IMR-90 (cell line): ENCODE measurements around the gene KCNK17. TPM values are rescaled to one million over a fixed set of nuclear protein-coding genes. Genes with fewer than 3 reads are reported as not detected.
A peak's percentile ranks its signal among the peaks of the same experiment; 100 is the strongest.

Experiments used
- ATAC-seq: fragments of 200-7000 bp; cut with Tn5 transposase; 2 replicates; pipeline ENCODE4 v1.9.1; 2020; ENCODE audit warnings: low read depth, mild to moderate bottlenecking, moderate library complexity
- BruUV-seq: library from RNA; stranded (reverse); fragments of 400-500 nt; replicated peaks from 2 replicates; lab custom pipeline; 2021; lab: Mats Ljungman, UMichigan
- CTCF ChIA-PET: fragments of 300-600 bp; formaldehyde crosslinking; extraction: SDS; loops from one replicate; lab custom pipeline; 2021; ENCODE audit warnings: antibody characterized with exemption; lab: Yijun Ruan, JAX
- POLR2A ChIA-PET: fragments of 300-600 bp; sonication (Branson Sonifier 250); formaldehyde crosslinking; loops from one replicate; lab custom pipeline; 2022; ENCODE audit warnings: antibody characterized with exemption; ENCODE audit not compliant: unreplicated experiment; lab: Charles Lee
- DNase-seq: peaks from one replicate; pipeline ENCODE4 v3.0.0; 2013
- H2AFZ ChIP-seq: replicated peaks from 2 replicates; pipeline ENCODE3; 2013; ENCODE audit warnings: low read length, mild to moderate bottlenecking; ENCODE audit not compliant: poor library complexity
- H2AK5ac ChIP-seq: 2 replicates; pipeline ENCODE4 v1.6.1; 2013; ENCODE audit warnings: low read depth, low read length, inconsistent platforms
- H2AK9ac ChIP-seq: replicated peaks from 2 replicates; pipeline ENCODE3; 2013; ENCODE audit warnings: mild to moderate bottlenecking, low read depth, low read length, moderate library complexity; ENCODE audit not compliant: poor library complexity
- H2BK120ac ChIP-seq: 2 replicates; pipeline ENCODE4 v1.6.1; 2013; ENCODE audit warnings: low read depth, low read length, inconsistent platforms
- H2BK15ac ChIP-seq: 3 replicates; pipeline ENCODE4 v1.6.1; 2013; ENCODE audit warnings: low read depth, low read length, inconsistent platforms
- H2BK20ac ChIP-seq: 2 replicates; pipeline ENCODE4 v1.6.1; 2013; ENCODE audit warnings: low read depth, mild to moderate bottlenecking, inconsistent platforms, low read length, moderate library complexity
- H2BK5ac ChIP-seq: 2 replicates; pipeline ENCODE4 v1.6.1; 2013; ENCODE audit warnings: mild to moderate bottlenecking, low read depth, low read length, inconsistent platforms; ENCODE audit not compliant: poor library complexity, severe bottlenecking
- H3K14ac ChIP-seq: replicated peaks from 2 replicates; pipeline ENCODE4 v1.6.1; 2013; ENCODE audit warnings: low read depth, low read length, inconsistent platforms
- H3K18ac ChIP-seq: 2 replicates; pipeline ENCODE4 v1.6.1; 2013; ENCODE audit warnings: low read depth, low read length, control low read depth
- H3K23ac ChIP-seq: 2 replicates; pipeline ENCODE4 v1.6.1; 2013; ENCODE audit warnings: low read depth, low read length, inconsistent platforms
- H3K27ac ChIP-seq: 2 replicates; pipeline ENCODE4 v1.5.1; 2013; ENCODE audit warnings: mild to moderate bottlenecking, control low read depth, low read length; ENCODE audit not compliant: insufficient read depth
- H3K27me3 ChIP-seq: 2 replicates; pipeline ENCODE4 v1.6.1; 2013; ENCODE audit warnings: low read length; ENCODE audit not compliant: control insufficient read depth, insufficient read depth
- H3K36me3 ChIP-seq: 2 replicates; pipeline ENCODE4 v1.6.1; 2013; ENCODE audit warnings: low read length, mixed read lengths; ENCODE audit not compliant: control insufficient read depth, insufficient read depth
- H3K4ac ChIP-seq: 2 replicates; pipeline ENCODE4 v1.6.1; 2013; ENCODE audit warnings: low read depth, low read length, inconsistent platforms
- H3K4me1 ChIP-seq: 2 replicates; pipeline ENCODE4 v1.6.1; 2013; ENCODE audit warnings: low read length, mixed read lengths; ENCODE audit not compliant: control insufficient read depth, insufficient read depth
- H3K4me2 ChIP-seq: 2 replicates; pipeline ENCODE4 v1.6.1; 2013; ENCODE audit warnings: low read depth, mild to moderate bottlenecking, control low read depth, low read length, moderate library complexity
- H3K4me3 ChIP-seq: 2 replicates; pipeline ENCODE4 v1.5.1; 2013; ENCODE audit warnings: low read depth, mild to moderate bottlenecking, control low read depth, low read length, moderate library complexity; ENCODE audit not compliant: insufficient read depth
- H3K56ac ChIP-seq: 2 replicates; pipeline ENCODE4 v1.6.1; 2013; ENCODE audit warnings: low read length, inconsistent platforms; ENCODE audit not compliant: insufficient read depth; ENCODE audit errors: extremely low read depth
- H3K79me1 ChIP-seq, 2 experiments: 2 replicates each; pipeline ENCODE4 v1.6.1; 2013; ENCODE audit warnings: low read length in 2 of 2, inconsistent platforms in 1 of 2, low read depth in 1 of 2
- H3K9ac ChIP-seq: 2 replicates; pipeline ENCODE4 v1.6.1; 2013; ENCODE audit warnings: low read depth, low read length, control low read depth
- H3K9me1 ChIP-seq: 2 replicates; pipeline ENCODE4 v1.6.1; 2013; ENCODE audit warnings: low read length, inconsistent platforms; ENCODE audit not compliant: insufficient read depth
- H3K9me3 ChIP-seq: 2 replicates; pipeline ENCODE4 v1.6.1; 2013; ENCODE audit warnings: low read length; ENCODE audit not compliant: control insufficient read depth, insufficient read depth
- H4K20me1 ChIP-seq: 2 replicates; pipeline ENCODE4 v1.6.1; 2013; ENCODE audit warnings: low read length, inconsistent platforms; ENCODE audit not compliant: insufficient read depth
- H4K5ac ChIP-seq: 2 replicates; pipeline ENCODE4 v1.6.1; 2013; ENCODE audit warnings: mild to moderate bottlenecking, low read depth, low read length, control low read depth
- H4K8ac ChIP-seq, 2 experiments: 2 replicates each; pipeline ENCODE4 v1.6.1; 2013; ENCODE audit warnings: low read depth in 2 of 2, low read length in 2 of 2, control low read depth in 1 of 2, inconsistent platforms in 1 of 2
- H4K91ac ChIP-seq: 2 replicates; pipeline ENCODE4 v1.6.1; 2013; ENCODE audit warnings: low read depth, low read length, inconsistent platforms; ENCODE audit not compliant: insufficient read depth
- FOS ChIP-seq: fragments of 150-350 bp; IDR thresholded peaks from 2 replicates; pipeline ENCODE4 v1.6.1; 2016; ENCODE audit warnings: low read depth, low read length
- POLR2A ChIP-seq: IDR thresholded peaks from 2 replicates; pipeline ENCODE4 v1.6.1; 2012; ENCODE audit warnings: mild to moderate bottlenecking, low read depth, low read length
- RFX5 ChIP-seq: IDR thresholded peaks from 2 replicates; pipeline ENCODE4 v1.8.0; 2012; ENCODE audit warnings: low read depth, mild to moderate bottlenecking, low read length, moderate library complexity
- SMC3 ChIP-seq: fragments of 150-350 bp; IDR thresholded peaks from 2 replicates; pipeline ENCODE4 v1.6.1; 2016; ENCODE audit warnings: low read depth, mild to moderate bottlenecking, antibody characterized with exemption, low read length, moderate library complexity
- WGBS, 2 experiments: methylation state at CpG; one replicate each; pipeline versions ENCODE4 v1.1.5 to v1.1.7; 2013; ENCODE audit warnings: missing lambda C conversion rate in 2 of 2; ENCODE audit not compliant: insufficient read length in 1 of 2; ENCODE audit errors: extremely low coverage in 2 of 2; 5-methylcytosine and 5-hydroxymethylcytosine counted together
- dilution Hi-C: fragments of 300-500 bp; cut with HindIII; formaldehyde crosslinking; loops from one replicate; pipeline ENCODE4 v1.14.3; 2018; ENCODE audit warnings: low sequenced_read_pairs; ENCODE audit not compliant: unreplicated experiment
- in situ Hi-C: fragments of 300-500 bp; cut with MboI; formaldehyde crosslinking; loops from 3 replicates; pipeline ENCODE4 v1.14.3; 2019; ENCODE audit warnings: low sequenced_read_pairs, inconsistent platforms, mixed read lengths
- intact Hi-C: fragments of 100-400 bp; cut with micrococcal nuclease; formaldehyde crosslinking; loops from 2 replicates; pipeline ENCODE4 v1.10.0; 2022
- polyA plus RNA-seq, 3 experiments: library from polyadenylated mRNA; depleted of rRNA; stranded (reverse); fragments of >200 nt; gene quantifications; 2 replicates each; pipeline ENCODE4 v1.2.3, GENCODE V29; 2012; ENCODE audit warnings: low replicate concordance in 1 of 3
- total RNA-seq: library from RNA; depleted of rRNA; stranded (reverse); fragments of >200 nt; gene quantifications from 2 replicates; pipeline ENCODE4 v1.2.3, GENCODE V29; 2012

KCNK17 gene
- total and polyA plus RNA-seq, 2 of the 4 experiments (the other 2 are of a cell fraction), result not detected

- Histone ChIP-seq H2BK5ac (no peak overlapping the region), H2AK5ac (no peak overlapping the region), H3K27me3 (no peaks in the 10 kb centered on the region), H2AK9ac (peak overlapping the region; percentile 16), H3K4ac (no peak overlapping the region), H4K91ac (no peak overlapping the region), H3K18ac (no peak overlapping the region), H2BK120ac (no peak overlapping the region), H3K9me3 (no peaks in the 10 kb centered on the region), H2BK15ac (no peak overlapping the region), H4K5ac (no peak overlapping the region), H4K8ac (no peak overlapping the region), H3K4me1 (no peaks in the 10 kb centered on the region), H3K36me3 (no peaks in the 10 kb centered on the region), H3K23ac (no peak overlapping the region), H3K9ac (no peak overlapping the region), H3K4me2 (no peak overlapping the region), H3K56ac (no peak overlapping the region), H3K79me1 (no peaks in the 10 kb centered on the region), H3K14ac (no peak overlapping the region), H3K4me3 (no peak overlapping the region), H3K27ac (no peak overlapping the region), H4K20me1 (no peaks in the 10 kb centered on the region), H3K9me1 (no peaks in the 10 kb centered on the region), H2AFZ (no peak overlapping the region), H2BK20ac (no peak overlapping the region)
- BruUV-seq, result no TSS peak
- ChIA-PET POLR2A (no interaction called here), CTCF (no interaction called here)
- intact Hi-C loops, result no loop called here
- in situ Hi-C loops, result no loop called here
- TF ChIP-seq RFX5 (no peak), POLR2A (no peak), FOS (no peak), SMC3 (no peak)
- no CpG with 5 or more reads among the region's 2 CpGs for WGBS, 2 experiments
- no peak for DNase-seq
- dilution Hi-C loops, result no loop called here
- no peak for ATAC-seq
Measured at GRCh38 chr6:39260953-39261352, 53.3 kb downstream of the KCNK17 start.
